K562 (cell line): ENCODE results near the gene RNF166. TPM values are rescaled to one million over a fixed set of nuclear protein-coding genes. Genes with fewer than 3 reads are reported as not detected.

Experiments used
- ARHGAP35 ChIP-seq: fragments of 450-650 bp; IDR thresholded peaks from 2 replicates; pipeline ENCODE4 v1.6.1; 2018; ENCODE audit not compliant: partially characterized antibody
- ATF7 ChIP-seq: fragments of 450-650 bp; IDR thresholded peaks from 2 replicates; pipeline ENCODE4 v1.7.1; 2014; ENCODE audit warnings: mild to moderate bottlenecking, moderate library complexity
- CCNT2 ChIP-seq: IDR thresholded peaks from 2 replicates; pipeline ENCODE4 v1.6.1; 2011; ENCODE audit warnings: borderline replicate concordance, low read depth, mild to moderate bottlenecking, moderate library complexity, mixed read lengths, low read length; ENCODE audit not compliant: insufficient read length; ENCODE audit errors: extremely low read depth
- CXXC5 ChIP-seq: fragments of 250-450 bp; sonication (Bioruptor Pico); IDR thresholded peaks from 2 replicates; pipeline ENCODE4 v1.8.0; 2022; ENCODE audit warnings: inconsistent platforms, mild to moderate bottlenecking, moderate library complexity
- ETV6 ChIP-seq, 3 experiments: fragments of 150-350 bp in 1 of 3; sonication (generic) in 1 of 3; formaldehyde crosslinking in 1 of 3; IDR thresholded peaks; 2 replicates each; pipeline versions ENCODE4 v1.6.1 to v1.8.0; 2014 to 2022; ENCODE audit warnings: borderline replicate concordance in 2 of 3, low read depth in 2 of 3, antibody characterized with exemption in 1 of 3, low read length in 1 of 3, mild to moderate bottlenecking in 1 of 3, missing genetic modification reagents in 1 of 3
- FIP1L1 ChIP-seq: fragments of 200-400 bp; formaldehyde crosslinking; IDR thresholded peaks from 2 replicates; pipeline ENCODE4 v1.6.1; 2018; ENCODE audit warnings: mild to moderate bottlenecking, low read depth, low read length; ENCODE audit not compliant: poor library complexity, severe bottlenecking
- HIVEP1 ChIP-seq: fragments of 250-450 bp; sonication (Bioruptor Pico); IDR thresholded peaks from 2 replicates; pipeline ENCODE4 v1.4.0; 2020; ENCODE audit warnings: mild to moderate bottlenecking
- HMGN3 ChIP-seq: IDR thresholded peaks from 2 replicates; pipeline ENCODE4 v1.6.1; 2011; ENCODE audit warnings: borderline replicate concordance, low read depth, mild to moderate bottlenecking, mixed read lengths, low read length; ENCODE audit not compliant: insufficient read length; ENCODE audit errors: extremely low read depth
- IRF2 ChIP-seq: sonication (generic); formaldehyde crosslinking; IDR thresholded peaks from 2 replicates; pipeline ENCODE4 v1.8.1; 2022; ENCODE audit warnings: mild to moderate bottlenecking, missing genetic modification reagents
- KDM1A ChIP-seq, 2 experiments: fragments of 450-650 bp; IDR thresholded peaks; 2 replicates each; pipeline ENCODE4 v1.6.1; 2016; ENCODE audit warnings: mild to moderate bottlenecking in 2 of 2
- KDM2B ChIP-seq: fragments of 250-450 bp; sonication (Bioruptor Pico); IDR thresholded peaks from 2 replicates; pipeline ENCODE4 v1.8.0; 2021; ENCODE audit warnings: mild to moderate bottlenecking, moderate library complexity
- MCM7 ChIP-seq, 2 experiments: fragments of 450-650 bp; IDR thresholded peaks; 2 replicates each; pipeline ENCODE4 v1.6.1; 2016 to 2018
- NFYB ChIP-seq: IDR thresholded peaks from 2 replicates; pipeline ENCODE4 v1.6.1; 2011; ENCODE audit warnings: mild to moderate bottlenecking, moderate library complexity; ENCODE audit not compliant: insufficient read length; ENCODE audit errors: extremely low read depth
- POLR2B ChIP-seq: fragments of 450-650 bp; IDR thresholded peaks from 2 replicates; pipeline ENCODE4 v1.6.1; 2018; ENCODE audit warnings: low read depth; ENCODE audit not compliant: partially characterized antibody
- RBM25 ChIP-seq: fragments of 200-400 bp; formaldehyde crosslinking; IDR thresholded peaks from 2 replicates; pipeline ENCODE4 v1.6.1; 2018; ENCODE audit warnings: low read length, low read depth, moderate library complexity; ENCODE audit not compliant: severe bottlenecking
- RCOR1 ChIP-seq, 2 experiments: IDR thresholded peaks; 2 replicates each; pipeline ENCODE4 v1.6.1; 2012; ENCODE audit warnings: low read depth in 2 of 2, low read length in 2 of 2, borderline replicate concordance in 1 of 2, improper control_type of control experiment in 1 of 2
- SRSF3 ChIP-seq: fragments of 200-400 bp; formaldehyde crosslinking; IDR thresholded peaks from 2 replicates; pipeline ENCODE4 v1.6.1; 2016; ENCODE audit warnings: mild to moderate bottlenecking, low read length, moderate library complexity; ENCODE audit not compliant: insufficient read depth
- SUPT5H ChIP-seq: fragments of 450-650 bp; IDR thresholded peaks from 2 replicates; pipeline ENCODE4 v1.6.1; 2016
- TBP ChIP-seq: optimal IDR thresholded peaks from 2 replicates; pipeline ENCODE3; 2011; ENCODE audit warnings: low read depth, low read length, improper control_type of control experiment
- TEAD1 ChIP-seq, 2 experiments: fragments of 450-650 bp in 1 of 2; sonication (generic) in 1 of 2; formaldehyde crosslinking; IDR thresholded peaks; 2 replicates each; pipeline versions ENCODE4 v1.4.0 to v1.8.0; 2020 to 2022; ENCODE audit warnings: mild to moderate bottlenecking in 2 of 2, missing genetic modification reagents in 1 of 2
- UBTF ChIP-seq, 2 experiments: IDR thresholded peaks; 2 replicates each; pipeline ENCODE4 v1.6.1; 2012; ENCODE audit warnings: improper control_type of control experiment in 2 of 2, low read depth in 2 of 2, low read length in 2 of 2, borderline replicate concordance in 1 of 2
- polyA plus RNA-seq, 8 experiments: library from polyadenylated mRNA; depleted of rRNA in 4 of 8; stranded (reverse) in 5 of 8; unstranded in 3 of 8; fragments of >200 nt; fragmentation: Nextera tagmentation in 2 of 8; fragmentation: Illumina TruSeq in 1 of 8; extraction: Ambion mirVana in 2 of 8; extraction: Trizol in 1 of 8; gene quantifications; 2 replicates each; pipeline versions ENCODE4 v1.2.1 to v1.2.3, GENCODE V29; 2011 to 2014; ENCODE audit warnings: inconsistent platforms in 1 of 8, missing spikeins in 1 of 8
- total RNA-seq, 7 experiments: library from RNA; depleted of rRNA in 6 of 7; stranded (reverse); fragments of >200 nt in 6 of 7; fragmentation: Illumina TruSeq in 2 of 7; extraction: Trizol in 2 of 7; gene quantifications; 2 replicates each; pipeline versions ENCODE4 v1.2.1 to v1.2.3, GENCODE V29; 2011 to 2021; ENCODE audit warnings: low replicate concordance in 1 of 7
- TF ChIP-seq, protein P1 (sequence below), 3 experiments: IDR thresholded peaks in 2 of 3; conservative IDR thresholded peaks in 1 of 3; 2 replicates each; pipeline ENCODE4 v1.5.1; 2011 to 2012; ENCODE audit warnings: low read length in 3 of 3, mild to moderate bottlenecking in 3 of 3, control low read depth in 2 of 3, improper control_type of control experiment in 1 of 3, inconsistent platforms in 1 of 3, low read depth in 1 of 3, mixed read lengths in 1 of 3, moderate library complexity in 1 of 3; ENCODE audit not compliant: insufficient read depth in 2 of 3

Gene RNF166
- total and polyA plus RNA-seq, 9 of the 15 experiments (the other 6 are each of a cell fraction or from before 2014, with no cell fraction given), result 0.56 to 60.3 (median 19.5) TPM

DNA sequence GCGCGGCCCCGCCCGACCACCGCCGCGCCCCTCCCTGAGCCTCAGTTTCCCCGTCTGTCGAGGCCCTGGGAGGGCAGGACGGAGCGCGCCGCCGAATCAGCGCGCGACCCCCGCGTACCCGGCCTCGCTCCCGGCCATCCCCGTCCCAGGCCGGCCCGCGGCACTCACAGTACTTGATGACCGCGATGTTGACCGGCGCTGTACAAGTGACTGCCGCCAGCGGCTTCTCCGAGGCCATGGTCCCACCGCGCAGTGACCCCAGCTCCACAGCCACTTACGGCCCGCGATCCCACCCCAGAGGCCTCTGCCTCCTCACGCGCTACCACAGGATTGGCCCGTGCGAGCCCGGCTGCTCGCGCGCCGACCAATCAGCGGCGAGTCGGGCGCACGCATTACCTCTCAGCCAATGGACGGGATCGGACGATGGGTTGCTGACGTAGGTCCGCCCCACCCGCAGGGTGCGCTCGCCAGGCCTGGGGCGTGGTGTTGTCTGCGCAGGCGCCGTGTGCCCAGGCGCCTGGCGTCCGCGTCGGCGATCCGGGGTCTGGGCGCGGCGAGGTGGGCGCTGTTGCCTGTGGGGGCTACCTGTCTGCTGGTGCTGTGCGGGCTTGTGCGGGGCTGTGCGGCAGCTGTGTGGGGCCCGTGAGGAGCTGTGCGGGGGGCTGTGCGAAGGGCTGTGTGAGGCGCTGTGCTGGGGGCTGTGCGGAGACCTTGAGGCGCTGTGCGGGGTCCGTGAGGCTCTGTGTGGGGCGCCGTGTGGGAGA lies 43.2 kb downstream of the RNF166 start, which contains the start of gene MVD (continued):
- TF ChIP-seq UBTF (IDR thresholded peaks at IDR 0.05; ENCODE audit: borderline replicate concordance in 1 of 2, low read depth in 2 of 2, low read length in 2 of 2) (peak; percentile 25 to 66; a peak in 3 of 4 replicates), TBP (peak; percentile 94), HMGN3 (peak; percentile 62), ETV6 (IDR thresholded peaks at IDR 0.05; ENCODE audit: borderline replicate concordance in 1 of 2, low read depth in 2 of 2, low read length in 1 of 2) (no peak), ETV6 (CRISPR knock-in tag; IDR thresholded peaks at IDR 0.05; ENCODE audit: borderline replicate concordance) (no peak), ARHGAP35 (no peak), IRF2 (no peak), RCOR1 (IDR thresholded peaks at IDR 0.05; ENCODE audit: borderline replicate concordance in 1 of 2, low read depth in 2 of 2, low read length in 2 of 2) (peak in 1 of 2 experiments; percentile 10; a peak in 1 of 4 replicates), POLR2B (peak; percentile 81), NFYB (peak; percentile 98), FIP1L1 (peak; percentile 65), KDM1A (IDR thresholded peaks at IDR 0.05) (no peak), TEAD1 (CRISPR knock-in tag; IDR thresholded peaks at IDR 0.05) (peak in 1 of 2 experiments; percentile 53; a peak in 1 of 4 replicates), MCM7 (IDR thresholded peaks at IDR 0.05) (no peak), ATF7 (peak; percentile 93), SRSF3 (no peak), RBM25 (peak; percentile 100), SUPT5H (peak; percentile 96), CXXC5 (CRISPR knock-in tag) (peak; percentile 99), CCNT2 (peak; percentile 74), KDM2B (CRISPR knock-in tag) (peak; percentile 83), HIVEP1 (CRISPR knock-in tag) (no peak)
- TF ChIP-seq, protein P1, sequence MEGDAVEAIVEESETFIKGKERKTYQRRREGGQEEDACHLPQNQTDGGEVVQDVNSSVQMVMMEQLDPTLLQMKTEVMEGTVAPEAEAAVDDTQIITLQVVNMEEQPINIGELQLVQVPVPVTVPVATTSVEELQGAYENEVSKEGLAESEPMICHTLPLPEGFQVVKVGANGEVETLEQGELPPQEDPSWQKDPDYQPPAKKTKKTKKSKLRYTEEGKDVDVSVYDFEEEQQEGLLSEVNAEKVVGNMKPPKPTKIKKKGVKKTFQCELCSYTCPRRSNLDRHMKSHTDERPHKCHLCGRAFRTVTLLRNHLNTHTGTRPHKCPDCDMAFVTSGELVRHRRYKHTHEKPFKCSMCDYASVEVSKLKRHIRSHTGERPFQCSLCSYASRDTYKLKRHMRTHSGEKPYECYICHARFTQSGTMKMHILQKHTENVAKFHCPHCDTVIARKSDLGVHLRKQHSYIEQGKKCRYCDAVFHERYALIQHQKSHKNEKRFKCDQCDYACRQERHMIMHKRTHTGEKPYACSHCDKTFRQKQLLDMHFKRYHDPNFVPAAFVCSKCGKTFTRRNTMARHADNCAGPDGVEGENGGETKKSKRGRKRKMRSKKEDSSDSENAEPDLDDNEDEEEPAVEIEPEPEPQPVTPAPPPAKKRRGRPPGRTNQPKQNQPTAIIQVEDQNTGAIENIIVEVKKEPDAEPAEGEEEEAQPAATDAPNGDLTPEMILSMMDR (IDR thresholded peaks at IDR 0.05 in 2 of 3, conservative IDR thresholded peaks at IDR 0.05 in 1 of 3; ENCODE audit: insufficient read depth in 2 of 3, low read depth in 1 of 3, low read length in 3 of 3), result peak in 1 of 3 experiments; percentile 21; a peak in 1 of 6 replicates
